RWPE1 (cell line): ENCODE measurements around the gene C1RL.

Experiments
- CTCF ChIA-PET: fragments of 350-600 bp; sonication (Branson Sonifier 250); formaldehyde crosslinking; extraction: SDS; loops from one replicate; lab custom pipeline; 2021; lab: Yijun Ruan, JAX
- POLR2A ChIA-PET: fragments of 400-600 bp; formaldehyde crosslinking; extraction: SDS; loops from one replicate; lab custom pipeline; 2020; ENCODE audit warnings: antibody characterized with exemption; ENCODE audit not compliant: low non-redundant PET; lab: Yijun Ruan, JAX
- DNase-seq: peaks from one replicate; pipeline ENCODE4 v3.0.0; 2012; ENCODE audit warnings: low spot score
- H3K27ac ChIP-seq: fragments of 450-650 bp; 2 replicates; pipeline ENCODE4 v1.5.1; 2017
- TF ChIP-seq, protein P1 (sequence below): fragments of 450-650 bp; conservative IDR thresholded peaks from 2 replicates; pipeline ENCODE4 v1.5.1; 2017; ENCODE audit warnings: low read depth, mild to moderate bottlenecking

C1RL gene

DNA sequence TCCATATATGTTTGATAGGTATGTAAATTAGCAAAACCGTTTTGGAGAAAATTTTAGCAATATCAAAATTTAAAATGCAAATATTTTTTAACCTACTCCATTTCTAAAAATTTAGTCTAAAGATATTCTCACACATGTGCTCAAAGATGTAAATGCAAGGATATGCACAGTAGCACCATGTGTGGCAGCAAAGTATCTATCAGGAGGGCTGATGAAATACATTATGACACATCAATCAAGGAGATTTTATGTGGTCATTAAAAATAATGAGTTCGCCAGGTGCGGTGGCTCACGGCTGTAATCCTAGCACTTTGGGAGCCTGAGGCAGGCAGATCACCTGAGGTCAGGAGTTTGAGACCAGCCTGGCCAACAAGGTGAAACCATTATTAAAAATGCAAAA is 8.8 kb downstream of the C1RL start:
- ChIA-PET POLR2A (no interaction called here), CTCF (interaction anchor here (0.6 to 1.0 kb wide), 2 partner anchors 17 to 139 kb away, joined by 3 to 4 read pairs; no protein-coding TSS in a partner anchor)
- no peak overlapping the region for H3K27ac ChIP-seq
- TF ChIP-seq, protein P1, sequence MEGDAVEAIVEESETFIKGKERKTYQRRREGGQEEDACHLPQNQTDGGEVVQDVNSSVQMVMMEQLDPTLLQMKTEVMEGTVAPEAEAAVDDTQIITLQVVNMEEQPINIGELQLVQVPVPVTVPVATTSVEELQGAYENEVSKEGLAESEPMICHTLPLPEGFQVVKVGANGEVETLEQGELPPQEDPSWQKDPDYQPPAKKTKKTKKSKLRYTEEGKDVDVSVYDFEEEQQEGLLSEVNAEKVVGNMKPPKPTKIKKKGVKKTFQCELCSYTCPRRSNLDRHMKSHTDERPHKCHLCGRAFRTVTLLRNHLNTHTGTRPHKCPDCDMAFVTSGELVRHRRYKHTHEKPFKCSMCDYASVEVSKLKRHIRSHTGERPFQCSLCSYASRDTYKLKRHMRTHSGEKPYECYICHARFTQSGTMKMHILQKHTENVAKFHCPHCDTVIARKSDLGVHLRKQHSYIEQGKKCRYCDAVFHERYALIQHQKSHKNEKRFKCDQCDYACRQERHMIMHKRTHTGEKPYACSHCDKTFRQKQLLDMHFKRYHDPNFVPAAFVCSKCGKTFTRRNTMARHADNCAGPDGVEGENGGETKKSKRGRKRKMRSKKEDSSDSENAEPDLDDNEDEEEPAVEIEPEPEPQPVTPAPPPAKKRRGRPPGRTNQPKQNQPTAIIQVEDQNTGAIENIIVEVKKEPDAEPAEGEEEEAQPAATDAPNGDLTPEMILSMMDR = no peak
- DNase-seq = no peak

DNA sequence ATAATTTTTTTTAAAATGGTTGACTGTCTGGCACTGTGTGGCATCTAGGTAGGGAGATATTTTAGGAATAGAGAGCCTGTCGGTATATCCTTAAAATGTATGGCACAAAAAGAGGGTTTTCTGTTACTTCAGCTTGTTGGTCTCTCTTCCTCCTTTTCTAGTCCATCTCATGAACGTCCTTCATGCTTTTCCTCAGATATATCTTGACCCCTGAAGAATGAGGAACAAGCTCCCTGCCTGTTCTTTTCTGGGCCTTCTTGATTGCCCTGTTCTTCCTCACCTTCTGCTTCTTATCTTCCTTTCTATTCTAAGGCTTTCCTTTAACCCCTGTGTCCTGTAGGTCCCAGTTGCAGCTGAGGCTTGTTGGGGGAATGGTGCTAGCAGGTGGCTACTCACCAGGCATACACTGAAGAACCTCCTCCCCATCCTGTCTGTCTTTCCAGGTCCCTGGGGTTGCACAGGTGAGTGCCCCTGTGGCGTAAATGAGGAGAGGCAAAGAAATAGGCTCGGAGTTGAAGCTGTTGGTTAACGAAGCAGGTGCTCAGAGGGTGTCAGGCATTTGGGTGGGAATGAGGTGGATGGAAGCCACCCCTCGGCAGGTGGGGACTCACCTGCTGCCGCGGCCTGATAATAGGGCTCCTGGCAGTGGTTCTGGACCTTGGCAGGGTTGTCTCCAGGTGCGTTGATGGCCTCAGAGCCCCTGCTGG is 9.6 kb downstream of the C1RL start:
- CTCF ChIA-PET = interaction anchor here (0.5 to 1.0 kb wide), 2 partner anchors 81 to 139 kb away, joined by 3 to 5 read pairs; no protein-coding TSS in a partner anchor
- TF ChIP-seq, protein P1 = no peak
- H3K27ac ChIP-seq = no peak overlapping the region
- DNase-seq = no peak
- POLR2A ChIA-PET = interaction anchor here (0.6 to 0.7 kb wide), 2 partner anchors 9 to 20 kb away, joined by 3 to 4 read pairs; no protein-coding TSS in a partner anchor

DNA sequence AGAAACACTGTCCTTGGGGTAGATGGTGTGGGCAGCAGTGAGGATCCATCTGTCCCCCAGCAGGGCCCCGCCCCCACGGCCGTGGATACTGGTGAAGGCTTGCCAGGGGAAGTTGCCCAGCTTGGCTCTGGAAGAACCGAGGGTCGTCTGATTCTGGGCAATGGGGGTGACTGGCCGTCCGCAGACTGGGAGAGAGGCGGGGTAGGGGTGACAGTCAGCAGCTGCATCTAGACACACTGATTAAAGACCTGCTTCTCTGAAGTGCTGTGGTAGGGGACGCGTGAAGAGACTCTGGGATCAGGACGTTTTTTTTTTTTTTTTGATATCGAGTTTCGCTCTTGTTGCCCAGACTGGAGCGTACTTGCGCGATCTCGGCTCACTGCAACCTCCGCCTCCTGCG is 12.0 kb downstream of the C1RL start:
- no peak for DNase-seq
- POLR2A ChIA-PET = interaction anchor here (0.7 kb wide), 1 partner anchor 56 kb away, joined by 6 read pairs; no protein-coding TSS in a partner anchor
- CTCF ChIA-PET = no interaction called here
- no peak overlapping the region for H3K27ac ChIP-seq
- TF ChIP-seq, protein P1 = no peak

DNA sequence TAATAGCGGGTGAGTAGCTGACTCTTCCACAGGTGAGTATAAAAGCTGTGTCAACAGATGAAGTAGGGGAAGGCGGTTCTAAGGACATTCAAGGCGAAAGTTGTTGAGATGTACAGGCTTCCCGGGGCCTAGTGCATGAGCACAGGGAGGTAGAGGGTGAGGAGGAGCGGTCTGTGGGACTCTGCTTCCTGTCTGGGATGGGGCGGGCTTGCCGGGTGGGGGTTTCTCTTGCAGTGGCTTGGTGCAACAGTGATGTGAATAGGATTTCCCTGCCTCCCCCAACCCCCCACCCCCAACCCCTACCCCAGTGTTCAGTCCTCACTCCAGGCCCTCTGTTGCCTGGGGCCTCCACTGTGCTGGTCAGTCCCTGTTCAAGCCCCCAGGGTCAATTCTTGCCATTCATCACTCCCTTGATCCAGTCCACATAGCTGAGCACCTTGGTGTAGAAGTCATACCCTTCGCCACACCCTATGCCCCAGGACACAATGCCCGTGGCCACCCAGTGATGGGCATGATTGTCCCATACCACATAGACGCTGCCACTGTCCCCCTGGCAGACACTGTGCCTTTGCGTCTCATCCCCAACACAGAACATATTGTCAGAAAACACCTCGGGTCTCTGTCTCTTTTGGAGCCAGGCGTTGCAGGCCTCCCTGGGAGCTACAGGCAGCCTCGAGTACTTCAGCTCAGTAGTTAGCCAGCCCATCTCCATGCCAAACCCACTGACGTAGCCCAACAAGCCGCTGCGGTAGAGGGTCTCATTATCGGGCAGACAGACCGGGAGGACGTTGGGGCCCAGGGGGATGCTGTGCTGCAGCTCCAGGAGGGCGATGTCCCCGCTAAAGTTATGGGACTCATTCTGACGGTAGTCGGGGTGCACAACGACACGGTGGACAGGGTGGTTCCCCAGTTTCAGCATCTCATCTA is 12.7 kb downstream of the C1RL start:
- no peak for DNase-seq
- TF ChIP-seq, protein P1 = no peak
- CTCF ChIA-PET = interaction anchor here (0.5 to 0.6 kb wide), 2 partner anchors 40 to 200 kb away, joined by 3 read pairs; no protein-coding TSS in a partner anchor
- POLR2A ChIA-PET = interaction anchor here (0.7 kb wide), 1 partner anchor 12 kb away, joined by 3 read pairs; no protein-coding TSS in a partner anchor
- no peak overlapping the region for H3K27ac ChIP-seq

DNA sequence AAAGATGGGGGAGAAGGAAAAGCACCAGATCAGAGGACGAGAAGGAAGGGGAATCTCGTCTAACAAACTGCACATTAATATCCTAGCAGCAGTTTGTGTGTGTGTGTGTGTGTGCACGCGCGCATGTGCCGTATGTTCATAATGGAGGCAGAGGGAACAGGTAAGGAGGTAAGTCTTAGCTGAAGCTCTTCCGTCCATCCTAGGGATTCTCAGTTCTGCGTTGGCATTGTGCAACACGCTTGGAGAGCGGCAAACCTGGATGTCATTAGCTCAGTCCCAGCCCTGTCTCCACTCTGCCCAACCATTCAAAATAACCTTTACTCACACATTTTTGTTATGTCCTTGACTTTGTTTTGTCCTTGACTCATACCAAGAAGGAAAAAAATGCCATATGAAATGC is 15.1 kb downstream of the C1RL start:
- TF ChIP-seq, protein P1 = no peak
- H3K27ac ChIP-seq = no peak overlapping the region
- DNase-seq = no peak
- CTCF ChIA-PET = interaction anchor here (0.6 to 1.4 kb wide), 5 partner anchors 20 to 127 kb away, joined by 3 to 6 read pairs (median 3); partner anchors contain the start of gene LPCAT3
- POLR2A ChIA-PET = no interaction called here

DNA sequence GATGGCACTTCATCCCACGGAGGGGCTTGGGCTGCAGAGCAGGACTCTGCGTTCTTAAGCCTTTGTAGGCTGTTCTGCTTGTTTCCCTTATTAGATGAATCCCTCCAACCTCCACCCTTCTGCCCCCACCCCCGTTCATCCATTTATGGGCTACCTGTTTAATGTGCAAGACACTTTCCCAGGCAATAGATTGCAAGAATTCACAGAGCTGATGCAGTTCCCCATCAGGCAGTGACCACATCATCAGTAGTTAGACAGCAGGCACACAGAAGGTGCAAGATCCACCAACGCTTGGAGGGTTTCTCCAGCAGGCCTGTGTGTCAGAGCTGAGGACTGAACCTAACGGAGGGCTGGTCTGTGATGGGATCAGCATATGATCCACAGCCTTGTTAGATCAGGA is 15.5 kb downstream of the C1RL start:
- TF ChIP-seq, protein P1 = no peak
- no peak for DNase-seq
- H3K27ac ChIP-seq = no peak overlapping the region
- POLR2A ChIA-PET = no interaction called here
- CTCF ChIA-PET = interaction anchor here (0.6 to 1.4 kb wide), 5 partner anchors 20 to 126 kb away, joined by 3 to 6 read pairs (median 3); partner anchors contain the start of gene LPCAT3
